Measurements from ENCODE around the gene KIF23. TPM values are rescaled to one million over a fixed set of nuclear protein-coding genes. Genes with fewer than 3 reads are reported as not detected.
"Not testable (repeated sequence)": the region's sequence is repeated elsewhere in the genome, so short reads cannot be mapped to it uniquely, and the experiment has no call there.

Gene KIF23
- total RNA-seq, 1 experiment from 2014 or later = 87.8 TPM

- no peaks in the 10 kb centered on the region for H3K36me3 Mint-ChIP-seq
- ATAC-seq (peak; percentile 98), DNase-seq (ENCODE audit: low spot score) (peak; percentile 65)
- H3K4me3 Mint-ChIP-seq = no peak overlapping the region
- TF ChIP-seq, protein P1, sequence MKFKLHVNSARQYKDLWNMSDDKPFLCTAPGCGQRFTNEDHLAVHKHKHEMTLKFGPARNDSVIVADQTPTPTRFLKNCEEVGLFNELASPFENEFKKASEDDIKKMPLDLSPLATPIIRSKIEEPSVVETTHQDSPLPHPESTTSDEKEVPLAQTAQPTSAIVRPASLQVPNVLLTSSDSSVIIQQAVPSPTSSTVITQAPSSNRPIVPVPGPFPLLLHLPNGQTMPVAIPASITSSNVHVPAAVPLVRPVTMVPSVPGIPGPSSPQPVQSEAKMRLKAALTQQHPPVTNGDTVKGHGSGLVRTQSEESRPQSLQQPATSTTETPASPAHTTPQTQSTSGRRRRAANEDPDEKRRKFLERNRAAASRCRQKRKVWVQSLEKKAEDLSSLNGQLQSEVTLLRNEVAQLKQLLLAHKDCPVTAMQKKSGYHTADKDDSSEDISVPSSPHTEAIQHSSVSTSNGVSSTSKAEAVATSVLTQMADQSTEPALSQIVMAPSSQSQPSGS (CRISPR knock-in tag; IDR thresholded peaks at IDR 0.05; ENCODE audit: borderline replicate concordance, low read depth) = no peak
- TF ChIP-seq, protein P2, sequence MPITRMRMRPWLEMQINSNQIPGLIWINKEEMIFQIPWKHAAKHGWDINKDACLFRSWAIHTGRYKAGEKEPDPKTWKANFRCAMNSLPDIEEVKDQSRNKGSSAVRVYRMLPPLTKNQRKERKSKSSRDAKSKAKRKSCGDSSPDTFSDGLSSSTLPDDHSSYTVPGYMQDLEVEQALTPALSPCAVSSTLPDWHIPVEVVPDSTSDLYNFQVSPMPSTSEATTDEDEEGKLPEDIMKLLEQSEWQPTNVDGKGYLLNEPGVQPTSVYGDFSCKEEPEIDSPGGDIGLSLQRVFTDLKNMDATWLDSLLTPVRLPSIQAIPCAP (CRISPR knock-in tag; IDR thresholded peaks at IDR 0.05) = no peak
- no peak for TF ChIP-seq ZNF396 (CRISPR knock-in tag; IDR thresholded peaks at IDR 0.05; ENCODE audit: borderline replicate concordance)
- TF ChIP-seq SMAD4 (CRISPR knock-in tag; IDR thresholded peaks at IDR 0.05) = no peak
- no peak for TF ChIP-seq JUN (CRISPR knock-in tag; IDR thresholded peaks at IDR 0.05)
- TF ChIP-seq, protein P3, sequence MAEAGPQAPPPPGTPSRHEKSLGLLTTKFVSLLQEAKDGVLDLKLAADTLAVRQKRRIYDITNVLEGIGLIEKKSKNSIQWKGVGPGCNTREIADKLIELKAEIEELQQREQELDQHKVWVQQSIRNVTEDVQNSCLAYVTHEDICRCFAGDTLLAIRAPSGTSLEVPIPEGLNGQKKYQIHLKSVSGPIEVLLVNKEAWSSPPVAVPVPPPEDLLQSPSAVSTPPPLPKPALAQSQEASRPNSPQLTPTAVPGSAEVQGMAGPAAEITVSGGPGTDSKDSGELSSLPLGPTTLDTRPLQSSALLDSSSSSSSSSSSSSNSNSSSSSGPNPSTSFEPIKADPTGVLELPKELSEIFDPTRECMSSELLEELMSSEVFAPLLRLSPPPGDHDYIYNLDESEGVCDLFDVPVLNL (CRISPR knock-in tag; IDR thresholded peaks at IDR 0.05; ENCODE audit: borderline replicate concordance, low read depth) = no peak
- no peak for TF ChIP-seq FOXK1 (CRISPR knock-in tag; IDR thresholded peaks at IDR 0.05)
- TF ChIP-seq ZNF425 (CRISPR knock-in tag; conservative IDR thresholded peaks at IDR 0.05) = no peak
- TF ChIP-seq ZNF671 (CRISPR knock-in tag; IDR thresholded peaks at IDR 0.05) = no peak
- TF ChIP-seq, protein P4, sequence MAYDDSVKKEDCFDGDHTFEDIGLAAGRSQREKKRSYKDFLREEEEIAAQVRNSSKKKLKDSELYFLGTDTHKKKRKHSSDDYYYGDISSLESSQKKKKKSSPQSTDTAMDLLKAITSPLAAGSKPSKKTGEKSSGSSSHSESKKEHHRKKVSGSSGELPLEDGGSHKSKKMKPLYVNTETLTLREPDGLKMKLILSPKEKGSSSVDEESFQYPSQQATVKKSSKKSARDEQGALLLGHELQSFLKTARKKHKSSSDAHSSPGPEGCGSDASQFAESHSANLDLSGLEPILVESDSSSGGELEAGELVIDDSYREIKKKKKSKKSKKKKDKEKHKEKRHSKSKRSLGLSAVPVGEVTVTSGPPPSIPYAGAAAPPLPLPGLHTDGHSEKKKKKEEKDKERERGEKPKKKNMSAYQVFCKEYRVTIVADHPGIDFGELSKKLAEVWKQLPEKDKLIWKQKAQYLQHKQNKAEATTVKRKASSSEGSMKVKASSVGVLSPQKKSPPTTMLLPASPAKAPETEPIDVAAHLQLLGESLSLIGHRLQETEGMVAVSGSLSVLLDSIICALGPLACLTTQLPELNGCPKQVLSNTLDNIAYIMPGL (CRISPR knock-in tag; IDR thresholded peaks at IDR 0.05) = no peak
- TF ChIP-seq ATF1 (CRISPR knock-in tag; IDR thresholded peaks at IDR 0.05) = no peak
- no peak for TF ChIP-seq ATF3 (CRISPR knock-in tag; conservative IDR thresholded peaks at IDR 0.05)
- TF ChIP-seq NR3C1 (CRISPR knock-in tag; conservative IDR thresholded peaks at IDR 0.05; ENCODE audit: low read depth) = no peak
- no peak for TF ChIP-seq OVOL2 (CRISPR knock-in tag; IDR thresholded peaks at IDR 0.05; ENCODE audit: borderline replicate concordance)
- TF ChIP-seq ZNF416 (CRISPR knock-in tag; IDR thresholded peaks at IDR 0.05) = no peak
- CTCF ChIA-PET = interaction anchor here (0.6 to 3.8 kb wide), 11 partner anchors 8 to 706 kb away, joined by 3 to 23 read pairs (median 3); no protein-coding TSS in a partner anchor
- peaks cover 16% of the 10 kb centered on the region for H3K4me1 Mint-ChIP-seq
- H3K27me3 Mint-ChIP-seq (ENCODE audit: low read depth) = no peaks in the 10 kb centered on the region
- no peaks in the 10 kb centered on the region for H3K9me3 Mint-ChIP-seq
- POLR2A ChIA-PET = no interaction called here
- peak overlapping the region; percentile 25; the same call in 1 of the 2 replicates for H3K27ac Mint-ChIP-seq
Observed at GRCh38 chr15:69380100-69380725, 33.9 kb upstream of the KIF23 start.

GRCh38 chr15:69380726-69381105, 33.4 kb upstream of the KIF23 start:
- Mint-ChIP-seq H3K4me1 (peaks cover 16% of the 10 kb centered on the region), H3K36me3 (no peaks in the 10 kb centered on the region), H3K27me3 (ENCODE audit: low read depth) (no peaks in the 10 kb centered on the region), H3K9me3 (no peaks in the 10 kb centered on the region), H3K27ac (peak overlapping the region; percentile 25; the same call in 1 of the 2 replicates), H3K4me3 (no peak overlapping the region)
- ATAC-seq (no peak), DNase-seq (ENCODE audit: low spot score) (no peak)
- POLR2A ChIA-PET = no interaction called here
- TF ChIP-seq PRRX2 (CRISPR knock-in tag; IDR thresholded peaks at IDR 0.05) = no peak
- CTCF ChIA-PET = interaction anchor here (0.6 to 3.8 kb wide), 13 partner anchors 8 to 707 kb away, joined by 3 to 23 read pairs (median 3); no protein-coding TSS in a partner anchor

- H3K27ac Mint-ChIP-seq; H3K9me3 Mint-ChIP-seq; DNase-seq (ENCODE audit: low spot score); ATAC-seq; H3K36me3 Mint-ChIP-seq; POLR2A ChIA-PET; H3K4me3 Mint-ChIP-seq; H3K27me3 Mint-ChIP-seq (ENCODE audit: low read depth): not testable (repeated sequence)
- H3K4me1 Mint-ChIP-seq = peaks cover 16% of the 10 kb centered on the region
- CTCF ChIA-PET = interaction anchor here (1.4 to 3.8 kb wide), 2 partner anchors 11 to 12 kb away, joined by 3 to 23 read pairs; no protein-coding TSS in a partner anchor
Observed at GRCh38 chr15:69382176-69382575, 32.0 kb upstream of the KIF23 start.

DNA sequence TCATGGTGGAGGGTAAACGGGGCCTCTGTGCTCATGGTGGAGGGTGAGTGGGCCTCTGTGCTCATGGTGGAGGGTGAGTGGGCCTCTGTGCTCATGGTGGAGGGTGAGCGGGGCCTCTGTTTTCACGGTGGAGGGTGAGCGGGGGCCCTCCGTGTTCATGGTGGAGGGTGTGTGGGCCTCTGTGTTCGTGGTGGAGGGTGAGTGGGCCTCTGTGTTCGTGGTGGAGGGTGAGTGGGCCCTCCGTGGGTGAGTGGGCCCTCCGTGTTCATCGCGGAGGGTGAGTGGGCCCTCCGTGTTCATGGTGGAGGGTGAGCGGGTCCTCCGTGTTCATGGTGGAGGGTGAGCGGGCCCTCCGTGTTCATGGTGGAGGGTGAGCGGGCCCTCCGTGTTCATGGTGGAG, 30.1 kb upstream of the KIF23 start:
- H3K4me1 Mint-ChIP-seq = peaks cover 16% of the 10 kb centered on the region
- ATAC-seq; DNase-seq (ENCODE audit: low spot score); H3K9me3 Mint-ChIP-seq; CTCF ChIA-PET; H3K27me3 Mint-ChIP-seq (ENCODE audit: low read depth); POLR2A ChIA-PET; H3K36me3 Mint-ChIP-seq; H3K27ac Mint-ChIP-seq; H3K4me3 Mint-ChIP-seq: not testable (repeated sequence)
